HG03045 (cell line): ENCODE measurements around the gene TLR4.
A peak's percentile ranks its signal among the peaks of the same experiment; 100 is the strongest.

ENCODE experiments used
- ATAC-seq: cut with Tn5 transposase; IDR thresholded peaks from one replicate; pipeline ENCODE4 v1.9.1; 2021; ENCODE audit warnings: mild to moderate bottlenecking, moderate library complexity; ENCODE audit not compliant: unreplicated experiment

TLR4 gene

GRCh38 chr9:117714282-117714681 is 10.1 kb downstream of the TLR4 start:
- no peak for ATAC-seq

- no peak for ATAC-seq
These were observed 11.3 kb downstream of the TLR4 start for GRCh38 chr9:117715411-117715989.

GRCh38 chr9:117718085-117718484 is 13.9 kb downstream of the TLR4 start:
- ATAC-seq: peak; percentile 98

GRCh38 chr9:117718701-117719100 is 14.5 kb downstream of the TLR4 start:
- no peak for ATAC-seq

- ATAC-seq: no peak
These were observed 15.1 kb downstream of the TLR4 start for GRCh38 chr9:117719161-117719920.

DNA sequence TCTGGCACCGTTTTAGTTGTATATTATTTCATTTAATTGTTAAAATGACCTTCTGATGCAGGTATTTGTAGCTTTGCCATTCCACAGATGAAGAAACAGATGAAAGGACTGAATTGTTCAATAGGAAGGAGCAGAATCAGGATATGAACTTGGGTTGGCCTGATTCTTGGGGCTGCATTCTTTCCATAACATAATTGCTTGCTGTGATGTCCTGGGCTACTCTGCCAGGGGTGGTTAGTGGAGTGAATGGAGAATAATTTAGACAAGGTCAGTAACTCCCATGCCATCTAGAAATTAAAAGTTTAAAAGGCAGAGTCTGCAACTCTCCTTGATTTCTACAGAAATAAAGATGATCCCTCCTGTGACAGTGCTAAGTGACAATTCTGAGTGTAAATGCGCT is 15.9 kb downstream of the TLR4 start:
- ATAC-seq: no peak

GRCh38 chr9:117720555-117720954 is 16.4 kb downstream of the TLR4 start:
- ATAC-seq: no peak

DNA sequence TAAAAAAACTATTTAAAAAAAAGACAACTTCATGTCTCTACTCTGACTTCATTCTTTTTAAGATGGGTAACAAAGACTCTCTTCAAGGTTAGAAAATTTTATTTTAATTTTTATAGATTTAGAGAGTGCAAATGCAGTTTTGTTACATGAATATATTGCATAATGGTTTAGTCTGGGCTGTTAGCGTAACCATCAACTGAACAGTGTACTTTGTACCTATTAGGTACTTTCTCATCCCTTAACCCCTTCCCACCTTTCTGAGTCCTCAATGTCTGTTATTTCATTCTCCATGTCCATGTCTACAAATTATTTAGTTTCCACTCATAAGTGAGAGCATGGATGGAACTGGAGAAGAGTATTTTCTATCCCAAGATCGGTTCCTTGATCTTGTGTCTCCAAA is 16.8 kb downstream of the TLR4 start:
- ATAC-seq: no peak

GRCh38 chr9:117722108-117722761 is 18.0 kb downstream of the TLR4 start:
- no peak for ATAC-seq

DNA sequence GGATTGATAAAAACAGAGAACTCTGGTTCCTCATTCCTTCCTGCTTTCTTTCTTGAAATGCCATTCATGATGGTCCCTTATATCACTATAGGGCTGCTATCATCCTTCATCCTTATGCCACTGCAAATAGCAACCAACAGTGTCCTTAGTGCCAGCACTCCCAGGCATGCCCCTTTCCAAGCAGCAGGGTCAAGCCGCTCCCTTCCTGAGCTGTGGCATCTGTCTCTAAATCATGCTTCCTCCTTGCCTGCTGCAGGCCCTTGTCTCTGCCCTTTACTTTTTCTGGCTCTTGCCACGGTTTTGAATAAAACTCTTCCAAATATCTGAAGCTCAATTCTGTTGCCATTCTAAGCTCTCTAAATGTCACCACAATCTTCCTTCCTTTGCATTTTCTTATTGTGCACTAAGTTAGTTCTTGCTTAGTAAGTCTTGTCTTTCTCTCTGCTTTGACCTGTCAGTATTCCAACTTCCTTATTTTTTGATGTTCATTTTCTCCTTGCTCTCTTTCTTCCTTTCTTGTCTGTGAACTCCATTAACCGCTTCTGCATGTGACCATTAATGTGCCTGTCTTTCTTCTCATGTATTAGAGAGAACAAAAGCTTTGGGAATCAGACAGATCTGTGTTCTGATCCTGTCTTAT is 19.9 kb downstream of the TLR4 start:
- no peak for ATAC-seq

DNA sequence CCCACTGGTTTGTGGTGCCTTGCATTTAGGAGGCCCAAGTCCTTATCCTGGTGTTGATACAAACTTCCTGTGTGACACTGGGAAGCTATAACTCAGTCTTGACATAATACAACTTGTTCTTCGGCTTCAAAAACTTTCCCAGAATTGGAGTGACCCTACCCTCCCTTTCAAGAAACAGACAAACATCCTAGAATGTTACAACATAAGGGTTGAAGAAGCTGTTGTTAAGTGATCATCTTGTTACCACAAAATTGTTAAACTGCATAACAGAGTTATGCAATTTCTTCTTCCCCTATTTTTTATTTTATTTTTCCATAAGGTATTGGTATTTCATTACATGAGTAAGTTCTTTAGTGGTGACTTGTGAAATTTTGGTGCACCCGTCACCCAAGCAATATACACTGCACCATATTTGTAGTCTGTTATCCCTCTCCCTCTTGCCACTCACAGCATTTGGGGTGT is 21.3 kb downstream of the TLR4 start:
- no peak for ATAC-seq

DNA sequence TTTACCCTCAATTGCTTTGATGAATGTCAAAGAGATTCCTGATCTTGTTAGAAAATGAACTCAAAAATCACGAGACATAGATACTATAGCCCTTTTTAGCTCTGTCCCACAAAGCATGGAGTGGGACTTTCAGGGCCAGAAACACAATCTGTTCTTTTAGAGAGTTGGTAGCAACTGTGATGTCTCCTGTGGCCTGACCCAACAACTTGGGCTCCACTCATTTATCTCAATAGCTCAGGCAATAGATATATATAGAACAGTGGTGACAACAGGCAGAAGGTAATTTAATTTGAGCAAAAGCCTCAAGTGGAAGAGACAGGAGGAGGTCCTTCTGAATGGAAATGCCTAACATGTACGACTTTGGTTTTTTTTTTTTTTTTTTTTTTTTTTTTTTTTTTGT is 25.2 kb downstream of the TLR4 start:
- ATAC-seq: no peak

GRCh38 chr9:117732494-117732893 is 28.3 kb downstream of the TLR4 start:
- no peak for ATAC-seq

DNA sequence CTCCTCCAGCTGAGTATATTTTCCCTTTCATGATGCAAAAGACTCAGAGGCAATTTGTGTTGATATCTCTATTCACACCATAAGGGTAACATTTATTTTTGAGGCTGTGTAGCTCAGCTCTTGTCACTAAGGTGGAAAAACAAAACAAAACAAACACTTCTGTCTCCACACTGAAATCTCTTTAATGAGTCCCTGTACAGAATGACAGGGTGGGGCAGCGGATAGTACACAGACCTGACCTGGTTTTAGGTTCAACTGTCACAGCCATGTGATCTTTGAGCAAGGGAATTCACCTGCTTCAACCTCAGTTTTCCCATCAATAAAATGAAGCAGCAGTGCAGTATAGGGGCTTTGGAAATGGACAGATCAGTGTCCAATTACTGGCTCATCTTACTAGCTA is 29.3 kb downstream of the TLR4 start:
- no peak for ATAC-seq

- ATAC-seq: no peak
These were observed 29.9 kb downstream of the TLR4 start for GRCh38 chr9:117734082-117734481.

- no peak for ATAC-seq
These were observed 30.5 kb downstream of the TLR4 start for GRCh38 chr9:117734523-117735314.

DNA sequence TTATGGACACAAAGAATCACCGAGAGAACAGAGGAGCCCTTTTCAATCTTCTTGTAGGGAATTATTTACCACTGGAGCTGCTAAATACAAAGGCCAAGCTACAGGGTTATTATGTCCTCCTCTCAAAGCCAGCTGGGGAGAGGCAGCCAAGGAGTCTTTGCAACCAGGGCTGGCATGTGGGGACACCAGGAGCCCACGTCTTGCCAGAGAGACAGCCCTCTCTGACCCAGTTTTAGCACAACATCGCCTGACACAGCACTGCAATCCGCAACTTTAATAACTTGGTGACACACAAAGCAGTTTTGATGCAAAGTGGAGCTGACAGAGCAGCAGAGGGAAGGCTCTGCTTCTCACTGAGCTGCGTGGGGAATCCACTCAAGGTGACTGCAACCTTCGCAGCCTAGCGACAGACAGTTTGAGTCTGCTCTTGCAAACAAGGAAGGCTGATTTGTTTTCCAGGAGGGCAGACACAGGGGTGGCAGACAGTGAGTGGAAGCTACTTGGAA is 33.6 kb downstream of the TLR4 start:
- no peak for ATAC-seq

GRCh38 chr9:117739206-117739605 is 35.0 kb downstream of the TLR4 start:
- no peak for ATAC-seq

DNA sequence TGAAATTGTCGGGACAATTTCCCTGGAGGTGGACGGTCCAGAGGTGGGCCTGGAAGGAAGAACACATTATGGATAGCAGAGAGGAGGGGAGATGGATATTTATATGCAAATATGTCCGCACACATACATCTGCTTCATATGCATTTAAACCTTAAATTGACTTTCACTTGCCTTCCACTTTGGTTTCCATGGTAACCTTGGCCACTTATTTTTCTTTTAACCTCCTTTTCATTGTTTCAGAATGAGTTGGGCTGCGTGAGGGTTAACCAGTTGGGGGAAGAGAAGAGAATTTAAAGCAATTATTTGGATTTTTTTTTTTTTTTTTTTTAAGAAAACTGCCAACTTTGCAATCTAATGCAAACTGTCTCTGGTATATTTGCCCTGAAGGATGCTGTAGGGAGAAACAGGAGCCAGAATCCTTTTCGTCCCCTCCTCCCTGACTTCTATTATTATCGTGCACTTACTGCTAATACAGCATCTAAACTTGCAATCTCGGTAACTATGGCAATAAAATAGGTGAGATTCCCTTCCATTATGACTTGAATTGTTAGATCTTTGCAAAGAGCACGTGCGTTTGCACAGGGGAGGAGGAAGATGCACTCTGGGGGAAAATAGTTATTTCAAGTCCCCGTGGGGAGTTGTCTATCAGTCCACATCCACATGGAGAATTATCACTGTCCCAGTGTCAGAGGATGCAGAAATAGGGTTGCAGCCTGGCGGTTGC is 35.6 kb downstream of the TLR4 start:
- ATAC-seq: no peak

DNA sequence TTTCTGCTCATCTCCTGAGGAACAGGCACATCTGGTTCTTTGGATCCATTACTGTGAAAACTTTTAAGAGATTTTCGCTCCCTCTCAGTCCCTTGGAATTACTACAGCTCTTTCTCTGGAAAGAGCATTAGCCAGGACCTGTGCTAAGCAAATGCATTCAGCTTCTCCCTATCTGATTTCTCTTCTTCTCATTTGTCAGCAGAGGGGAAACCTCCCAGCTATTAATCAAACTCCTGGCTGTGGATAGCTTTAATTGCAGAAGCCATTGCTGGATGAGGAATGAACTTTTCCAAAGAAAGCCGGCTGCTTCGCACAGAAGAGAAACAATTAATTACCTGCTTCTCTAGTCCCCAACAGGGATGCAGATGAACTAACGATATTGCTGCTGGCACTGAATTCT is 37.9 kb downstream of the TLR4 start:
- no peak for ATAC-seq
